HEK293 (cell line): ENCODE measurements around the gene YWHAE.

ENCODE experiments used
- BCL11A ChIP-seq: fragments of 450-650 bp; formaldehyde crosslinking; IDR thresholded peaks from 2 replicates; pipeline ENCODE4 v1.5.1; 2016; ENCODE audit warnings: low read depth, missing biosample characterization, missing genetic modification characterization
- ELK4 ChIP-seq: IDR thresholded peaks from 2 replicates; pipeline ENCODE4 v1.6.1; 2011; ENCODE audit warnings: mild to moderate bottlenecking, low read depth, low read length, borderline replicate concordance
- GLIS1 ChIP-seq: fragments of 450-650 bp; formaldehyde crosslinking; IDR thresholded peaks from 2 replicates; pipeline ENCODE4 v1.5.1; 2016; ENCODE audit warnings: missing biosample characterization, missing genetic modification characterization
- OSR2 ChIP-seq: fragments of 450-650 bp; formaldehyde crosslinking; IDR thresholded peaks from 2 replicates; pipeline ENCODE4 v1.5.1; 2016; ENCODE audit warnings: missing biosample characterization, missing genetic modification characterization
- REST ChIP-seq: fragments of 450-650 bp; formaldehyde crosslinking; IDR thresholded peaks from 2 replicates; pipeline ENCODE4 v1.5.1; 2016; ENCODE audit warnings: missing biosample characterization, missing genetic modification characterization
- ZFP3 ChIP-seq: fragments of 450-650 bp; formaldehyde crosslinking; IDR thresholded peaks from 2 replicates; pipeline ENCODE4 v1.5.1; 2016; ENCODE audit warnings: low read depth, missing biosample characterization, missing genetic modification characterization
- ZFP41 ChIP-seq: fragments of 450-650 bp; formaldehyde crosslinking; IDR thresholded peaks from 2 replicates; pipeline ENCODE4 v1.5.1; 2016; ENCODE audit warnings: missing biosample characterization, missing genetic modification characterization, borderline replicate concordance
- ZNF121 ChIP-seq: fragments of 450-650 bp; formaldehyde crosslinking; IDR thresholded peaks from 2 replicates; pipeline ENCODE4 v1.5.1; 2016; ENCODE audit warnings: missing biosample characterization, missing genetic modification characterization
- ZNF169 ChIP-seq: fragments of 450-650 bp; formaldehyde crosslinking; IDR thresholded peaks from 2 replicates; pipeline ENCODE4 v1.5.1; 2016; ENCODE audit warnings: missing biosample characterization, missing genetic modification characterization
- ZNF174 ChIP-seq: fragments of 450-650 bp; formaldehyde crosslinking; IDR thresholded peaks from 2 replicates; pipeline ENCODE4 v1.5.0; 2017; ENCODE audit warnings: missing biosample characterization, mild to moderate bottlenecking, missing genetic modification characterization
- ZNF214 ChIP-seq: fragments of 450-650 bp; formaldehyde crosslinking; IDR thresholded peaks from 2 replicates; pipeline ENCODE4 v1.5.1; 2017; ENCODE audit warnings: missing biosample characterization, mild to moderate bottlenecking, missing genetic modification characterization, borderline replicate concordance
- ZNF223 ChIP-seq: fragments of 450-650 bp; formaldehyde crosslinking; IDR thresholded peaks from 2 replicates; pipeline ENCODE4 v1.5.1; 2016; ENCODE audit warnings: missing biosample characterization, missing genetic modification characterization
- ZNF394 ChIP-seq: fragments of 450-650 bp; formaldehyde crosslinking; IDR thresholded peaks from 2 replicates; pipeline ENCODE4 v1.5.1; 2016; ENCODE audit warnings: missing biosample characterization, missing genetic modification characterization, mild to moderate bottlenecking, moderate library complexity, borderline replicate concordance
- ZNF423 ChIP-seq: fragments of 450-650 bp; formaldehyde crosslinking; IDR thresholded peaks from 2 replicates; pipeline ENCODE4 v1.5.1; 2016; ENCODE audit warnings: missing biosample characterization, missing genetic modification characterization
- ZNF510 ChIP-seq: fragments of 450-650 bp; formaldehyde crosslinking; IDR thresholded peaks from 2 replicates; pipeline ENCODE4 v1.5.1; 2018; ENCODE audit warnings: mild to moderate bottlenecking, missing genetic modification characterization, missing biosample characterization; ENCODE audit not compliant: insufficient replicate concordance
- ZNF518A ChIP-seq: fragments of 450-650 bp; formaldehyde crosslinking; conservative IDR thresholded peaks from 2 replicates; pipeline ENCODE4 v1.5.1; 2016; ENCODE audit warnings: low read depth, missing biosample characterization, missing genetic modification characterization
- ZNF521 ChIP-seq: fragments of 450-650 bp; formaldehyde crosslinking; IDR thresholded peaks from 2 replicates; pipeline ENCODE4 v1.5.1; 2017; ENCODE audit warnings: missing biosample characterization, mild to moderate bottlenecking, missing genetic modification characterization
- ZNF626 ChIP-seq: fragments of 450-650 bp; sonication (Bioruptor Pico); formaldehyde crosslinking; IDR thresholded peaks from 2 replicates; pipeline ENCODE4 v1.5.1; 2018; ENCODE audit warnings: missing biosample characterization, missing genetic modification characterization, inconsistent platforms
- ZNF639 ChIP-seq: fragments of 450-650 bp; formaldehyde crosslinking; IDR thresholded peaks from 2 replicates; pipeline ENCODE4 v1.5.1; 2016; ENCODE audit warnings: missing biosample characterization, missing genetic modification characterization
- ZNF747 ChIP-seq: fragments of 450-650 bp; formaldehyde crosslinking; IDR thresholded peaks from 2 replicates; pipeline ENCODE4 v1.5.1; 2016; ENCODE audit warnings: missing biosample characterization, missing genetic modification characterization
- ZNF768 ChIP-seq: fragments of 450-650 bp; formaldehyde crosslinking; IDR thresholded peaks from 2 replicates; pipeline ENCODE4 v1.5.1; 2018; ENCODE audit warnings: missing biosample characterization, mild to moderate bottlenecking, missing genetic modification characterization
- ZNF777 ChIP-seq: fragments of 450-650 bp; formaldehyde crosslinking; IDR thresholded peaks from 2 replicates; pipeline ENCODE4 v1.5.1; 2017; ENCODE audit warnings: missing biosample characterization, missing genetic modification characterization, borderline replicate concordance
- ZNF785 ChIP-seq: fragments of 450-650 bp; formaldehyde crosslinking; IDR thresholded peaks from 2 replicates; pipeline ENCODE4 v1.5.1; 2016; ENCODE audit warnings: missing biosample characterization, missing genetic modification characterization
- ZSCAN30 ChIP-seq: fragments of 450-650 bp; IDR thresholded peaks from 2 replicates; pipeline ENCODE4 v1.5.1; 2018; ENCODE audit warnings: missing biosample characterization, mild to moderate bottlenecking, missing genetic modification characterization, moderate library complexity
- TF ChIP-seq, protein P1 (sequence below): fragments of 450-650 bp; IDR thresholded peaks from 2 replicates; pipeline ENCODE4 v1.5.1; 2018; ENCODE audit warnings: missing biosample characterization, missing genetic modification characterization
- TF ChIP-seq, protein P2 (sequence below): fragments of 450-650 bp; formaldehyde crosslinking; IDR thresholded peaks from 2 replicates; pipeline ENCODE4 v1.5.1; 2016; ENCODE audit warnings: missing biosample characterization, missing genetic modification characterization

YWHAE gene

GRCh38 chr17:1413281-1413791, 13.3 kb upstream of the YWHAE start (continued):
- TF ChIP-seq ZNF423 (tag by site-specific recombination) (no peak), ZNF510 (tag by site-specific recombination) (no peak), GLIS1 (tag by site-specific recombination) (no peak; the same call in 1 of the 2 replicates), REST (tag by site-specific recombination) (no peak), ZNF747 (tag by site-specific recombination) (no peak), ELK4 (no peak), ZNF768 (tag by site-specific recombination) (no peak), ZNF174 (tag by site-specific recombination) (no peak), ZNF394 (tag by site-specific recombination) (no peak), ZFP41 (no peak), ZNF169 (tag by site-specific recombination) (no peak), OSR2 (tag by site-specific recombination) (peak; percentile 96), ZNF223 (tag by site-specific recombination) (no peak), ZFP3 (tag by site-specific recombination) (no peak), ZNF785 (tag by site-specific recombination) (no peak), ZNF521 (tag by site-specific recombination) (no peak), ZNF214 (no peak), BCL11A (no peak), ZNF777 (no peak), ZNF639 (peak; percentile 69), ZNF626 (no peak), ZSCAN30 (tag by site-specific recombination) (no peak), ZNF121 (tag by site-specific recombination) (no peak), ZNF518A (tag by site-specific recombination) (0 out of 2 replicates have a peak, but pooled peaks have one; percentile 44)
- TF ChIP-seq, protein P1, sequence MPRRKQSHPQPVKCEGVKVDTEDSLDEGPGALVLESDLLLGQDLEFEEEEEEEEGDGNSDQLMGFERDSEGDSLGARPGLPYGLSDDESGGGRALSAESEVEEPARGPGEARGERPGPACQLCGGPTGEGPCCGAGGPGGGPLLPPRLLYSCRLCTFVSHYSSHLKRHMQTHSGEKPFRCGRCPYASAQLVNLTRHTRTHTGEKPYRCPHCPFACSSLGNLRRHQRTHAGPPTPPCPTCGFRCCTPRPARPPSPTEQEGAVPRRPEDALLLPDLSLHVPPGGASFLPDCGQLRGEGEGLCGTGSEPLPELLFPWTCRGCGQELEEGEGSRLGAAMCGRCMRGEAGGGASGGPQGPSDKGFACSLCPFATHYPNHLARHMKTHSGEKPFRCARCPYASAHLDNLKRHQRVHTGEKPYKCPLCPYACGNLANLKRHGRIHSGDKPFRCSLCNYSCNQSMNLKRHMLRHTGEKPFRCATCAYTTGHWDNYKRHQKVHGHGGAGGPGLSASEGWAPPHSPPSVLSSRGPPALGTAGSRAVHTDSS (tag by site-specific recombination): no peak
- TF ChIP-seq, protein P2, sequence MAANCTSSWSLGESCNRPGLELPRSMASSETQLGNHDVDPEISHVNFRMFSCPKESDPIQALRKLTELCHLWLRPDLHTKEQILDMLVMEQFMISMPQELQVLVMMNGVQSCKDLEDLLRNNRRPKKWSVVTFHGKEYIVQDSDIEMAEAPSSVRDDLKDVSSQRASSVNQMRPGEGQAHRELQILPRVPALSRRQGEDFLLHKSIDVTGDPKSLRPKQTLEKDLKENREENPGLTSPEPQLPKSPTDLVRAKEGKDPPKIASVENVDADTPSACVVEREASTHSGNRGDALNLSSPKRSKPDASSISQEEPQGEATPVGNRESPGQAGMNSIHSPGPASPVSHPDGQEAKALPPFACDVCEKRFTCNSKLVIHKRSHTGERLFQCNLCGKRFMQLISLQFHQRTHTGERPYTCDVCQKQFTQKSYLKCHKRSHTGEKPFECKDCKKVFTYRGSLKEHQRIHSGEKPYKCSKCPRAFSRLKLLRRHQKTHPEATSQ (tag by site-specific recombination): no peak
